H1 (cell line): ENCODE measurements around the gene CISH. TPM values are rescaled to one million over a fixed set of nuclear protein-coding genes. Genes with fewer than 3 reads are reported as not detected.

Experiments
- GTF2F1 ChIP-seq: IDR thresholded peaks from 2 replicates; pipeline ENCODE4 v1.6.1; 2012; ENCODE audit warnings: low read depth, low read length, improper control_type of control experiment, borderline replicate concordance
- HDAC2 ChIP-seq, 2 experiments: fragments of 300-600 bp in 1 of 2; sonication (generic) in 1 of 2; IDR thresholded peaks; 2 replicates each; pipeline ENCODE4 v1.6.1; 2011 to 2012; ENCODE audit warnings: low read depth in 2 of 2, low read length in 2 of 2, mild to moderate bottlenecking in 2 of 2, moderate library complexity in 2 of 2, borderline replicate concordance in 1 of 2, inconsistent platforms in 1 of 2
- TAF1 ChIP-seq: IDR thresholded peaks from 2 replicates; pipeline ENCODE4 v1.6.1; 2011; ENCODE audit warnings: mild to moderate bottlenecking, low read depth, low read length
- polyA plus RNA-seq, 7 experiments: library from polyadenylated mRNA; depleted of rRNA in 3 of 7; stranded (reverse) in 5 of 7; unstranded in 2 of 7; fragments of >200 nt in 5 of 7; fragments of 200-250 nt in 2 of 7; gene quantifications; 1 replicate in 5 of 7; 2 replicates in 1 of 7; 4 replicates in 1 of 7; pipeline versions ENCODE4 v1.2.1 to v1.2.3, GENCODE V29; 2011 to 2013; ENCODE audit warnings: missing spikeins in 2 of 7, mixed read lengths in 2 of 7
- total RNA-seq: library from RNA; stranded (reverse); fragmentation: NEBNext Ultra II Directional; extraction: Animal tissue kit (Norgen Biotek cat#: 25700); gene quantifications from 2 replicates; pipeline ENCODE4 v1.2.1, GENCODE V29; 2021

Gene CISH
- total and polyA plus RNA-seq, 2 of the 8 experiments (the other 6 are each of a cell fraction or from before 2014, with no cell fraction given) = 1.9 to 2.2 TPM

DNA sequence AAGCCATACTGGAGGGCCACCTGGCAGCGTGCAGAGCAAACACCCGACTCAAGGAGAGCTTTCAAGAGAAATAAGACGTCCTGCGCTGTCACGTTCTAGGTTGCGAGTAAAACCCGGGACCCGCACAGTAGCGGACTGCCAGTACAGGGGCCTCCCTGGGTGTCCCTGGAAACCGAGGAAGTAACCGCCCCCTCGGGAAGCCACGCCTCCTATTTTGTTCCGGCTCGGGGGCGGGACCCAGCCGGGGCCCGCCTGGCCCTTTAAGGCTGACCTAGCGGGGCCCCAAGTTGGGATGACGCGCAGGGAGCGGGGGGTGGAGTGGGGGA lies 5.2 kb upstream of the CISH start (continued):
- 0 out of 2 replicates have a peak, but pooled peaks have one; percentile 6 for TF ChIP-seq TAF1
- TF ChIP-seq GTF2F1 = no peak
- TF ChIP-seq HDAC2 (IDR thresholded peaks at IDR 0.05; ENCODE audit: borderline replicate concordance in 1 of 2, low read depth in 2 of 2, low read length in 2 of 2) = no peak
